T47D (cell line): Measurements from ENCODE around the gene CNPY1.

Experiments
- DNase-seq, 2 experiments: peaks; one replicate each; pipeline versions ENCODE4 v3.0.0 to v3.0.0-alpha.2; 2011 to 2012; ENCODE audit warnings: low read depth in 1 of 2, low spot score in 1 of 2
- JUND ChIP-seq: IDR thresholded peaks from 2 replicates; pipeline ENCODE4 v1.6.1; 2012; ENCODE audit warnings: low read depth
- in situ Hi-C: cut with HindIII; loops from 2 replicates; pipeline ENCODE4 v1.10.0; 2016; ENCODE audit warnings: low sequenced_read_pairs, low pct_unique_long_range_greater_than_20kb

CNPY1 gene

DNA sequence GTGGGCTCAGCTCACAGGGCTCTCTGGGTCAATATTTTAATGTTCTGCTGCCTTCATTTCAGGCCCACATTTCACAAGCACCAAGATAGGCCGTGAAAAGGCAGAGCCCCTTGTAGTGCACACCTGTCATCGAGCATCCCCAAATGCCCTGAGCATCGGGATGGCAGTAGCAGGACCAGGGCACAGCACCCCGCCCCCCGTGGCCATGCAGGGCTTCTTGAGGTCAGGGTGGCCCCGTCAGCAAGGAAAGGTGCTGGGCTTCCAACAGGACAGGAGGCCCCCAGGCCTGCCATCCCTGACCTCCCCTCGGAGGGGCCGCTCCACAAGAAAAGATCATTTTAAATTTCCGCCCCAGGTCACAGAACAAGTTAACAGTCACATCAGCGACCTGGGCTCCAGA lies 2.9 kb upstream of the CNPY1 start:
- DNase-seq: no peak
- no peak for TF ChIP-seq JUND
- in situ Hi-C loops: no loop called here

DNA sequence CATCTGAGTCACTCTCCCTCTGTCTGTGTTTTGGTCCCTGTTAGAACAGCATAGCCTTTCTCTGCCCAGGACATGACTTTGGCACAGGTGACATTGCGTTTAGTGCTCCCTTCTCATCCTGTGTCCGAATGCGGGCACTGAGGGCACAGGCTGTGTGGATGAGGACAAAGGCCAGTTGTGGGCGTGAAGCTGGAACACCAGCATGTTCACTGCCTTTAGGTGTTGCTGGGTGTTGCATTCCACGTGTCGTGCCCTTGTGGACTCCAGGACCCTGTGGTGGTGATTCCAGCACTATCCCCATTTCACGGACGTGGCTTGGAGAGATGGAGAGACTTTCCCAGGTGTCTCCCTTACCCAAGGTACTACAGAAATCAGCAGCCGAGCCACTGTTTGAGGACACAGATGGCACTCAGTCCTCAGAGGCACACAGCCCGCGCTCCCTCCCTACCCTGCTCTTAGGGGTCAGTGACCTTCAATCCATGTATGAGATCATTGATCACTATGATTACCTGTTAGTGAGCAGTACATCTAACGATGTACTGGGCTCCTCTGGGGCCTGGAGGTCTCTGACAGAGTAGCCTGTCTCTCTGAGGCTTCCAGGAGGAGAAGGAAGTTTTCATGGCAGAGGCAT lies 917 bp upstream of the CNPY1 start:
- in situ Hi-C loops: no loop called here

GRCh38 chr7:155545348-155545747 lies 1.0 kb downstream of the CNPY1 start:
- in situ Hi-C loops: no loop called here
- no peak for DNase-seq
- TF ChIP-seq JUND: no peak

More for the DNA sequence above, 917 bp upstream of the CNPY1 start:
- TF ChIP-seq JUND: no peak
- DNase-seq: no peak

GRCh38 chr7:155544485-155544884 lies 1.9 kb downstream of the CNPY1 start:
- TF ChIP-seq JUND: no peak
- no peak for DNase-seq
- in situ Hi-C loops: no loop called here

GRCh38 chr7:155543926-155544325 lies 2.4 kb downstream of the CNPY1 start:
- no peak for DNase-seq
- no peak for TF ChIP-seq JUND
- in situ Hi-C loops: no loop called here

DNA sequence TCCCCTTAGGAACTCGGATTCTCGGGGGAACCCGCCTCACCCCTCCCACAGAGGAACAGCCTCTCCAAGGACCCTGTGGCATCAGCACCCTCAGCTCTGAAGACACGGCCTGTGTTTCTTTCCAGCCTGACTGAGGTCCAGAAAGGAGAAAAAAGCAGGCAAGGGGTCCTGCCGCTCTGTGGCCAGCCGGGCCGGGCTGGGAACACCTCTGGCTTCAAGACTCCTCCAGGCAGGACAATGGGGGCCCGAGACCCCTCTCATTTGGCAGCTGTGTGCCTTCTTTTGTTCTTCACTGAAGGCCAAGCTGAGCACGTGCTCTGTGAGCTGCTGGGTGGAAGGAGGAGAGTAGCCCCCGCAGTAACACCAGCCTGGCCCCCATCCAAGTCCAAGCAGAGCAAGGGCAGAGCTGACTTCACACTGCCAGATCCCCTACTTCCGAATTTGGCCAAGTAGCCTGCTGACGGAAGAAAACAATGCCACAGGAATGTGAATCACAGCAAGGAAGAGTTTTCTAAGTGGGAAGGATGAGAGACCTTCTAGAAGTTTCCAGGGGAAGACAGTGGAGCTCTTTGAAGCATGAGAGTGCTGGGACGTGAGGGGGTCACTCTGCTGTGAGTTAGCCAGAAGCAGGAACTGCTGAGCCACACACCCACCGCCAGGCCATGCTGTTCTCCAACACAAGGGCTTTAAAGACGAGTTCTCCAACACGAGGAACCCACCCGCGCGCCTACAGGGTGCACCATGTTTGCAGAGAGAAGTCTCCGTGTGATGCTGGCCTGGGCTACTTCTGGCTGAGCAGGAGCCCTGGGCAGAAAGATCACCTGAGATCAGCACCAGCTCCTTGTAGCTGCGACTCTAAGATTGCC lies 3.1 kb downstream of the CNPY1 start:
- in situ Hi-C loops: no loop called here
- DNase-seq: no peak
- TF ChIP-seq JUND: no peak

- no peak for DNase-seq
These were observed 4.2 kb downstream of the CNPY1 start for GRCh38 chr7:155541986-155542675.

GRCh38 chr7:155540553-155540952 lies 5.8 kb downstream of the CNPY1 start:
- no peak for TF ChIP-seq JUND
- DNase-seq: no peak
- in situ Hi-C loops: no loop called here

More at GRCh38 chr7:155541986-155542675, 4.2 kb downstream of the CNPY1 start:
- in situ Hi-C loops: no loop called here
- no peak for TF ChIP-seq JUND

DNA sequence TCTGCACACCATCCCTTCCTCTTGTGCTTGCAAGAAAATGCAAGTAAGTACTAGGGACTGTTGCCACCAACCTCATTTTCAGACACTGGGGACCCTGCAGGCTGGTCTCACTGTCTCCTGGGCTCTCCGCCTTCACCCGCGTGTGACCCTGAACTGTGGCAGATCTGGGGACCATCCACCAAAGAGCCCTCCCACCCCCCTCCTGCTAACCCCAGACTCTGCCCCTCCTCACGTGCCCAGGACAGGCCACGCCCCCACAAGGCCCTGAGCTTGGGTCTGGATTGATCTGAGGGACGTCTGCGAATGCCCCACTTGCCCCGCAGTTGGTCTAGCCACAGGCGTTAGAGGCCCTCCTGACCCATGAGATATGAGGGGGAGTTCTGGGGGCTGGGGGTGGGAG lies 8.1 kb downstream of the CNPY1 start:
- in situ Hi-C loops: no loop called here
- TF ChIP-seq JUND: no peak
- no peak for DNase-seq

GRCh38 chr7:155536451-155536850 lies 9.9 kb downstream of the CNPY1 start:
- no peak for TF ChIP-seq JUND
- in situ Hi-C loops: no loop called here
- DNase-seq: no peak

DNA sequence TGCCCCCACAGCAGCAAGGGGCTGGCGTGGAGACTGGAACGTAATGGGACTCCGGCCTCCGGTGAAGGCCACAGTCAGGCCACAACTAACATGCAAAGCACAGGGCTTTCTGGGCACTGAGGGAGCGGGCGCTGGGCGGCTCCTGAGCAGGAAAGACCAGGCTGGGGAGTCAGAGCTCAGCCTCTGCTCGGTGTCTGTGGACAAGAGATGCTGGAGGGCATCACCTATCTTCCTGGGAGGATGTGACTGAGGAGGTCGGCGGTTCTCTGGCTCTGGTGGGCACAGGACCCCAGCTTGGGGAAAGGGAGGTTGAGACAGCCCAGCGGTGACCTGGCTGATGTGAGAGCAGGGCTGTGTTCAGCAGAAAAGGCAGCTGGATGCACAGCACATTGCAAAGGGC lies 11.7 kb downstream of the CNPY1 start:
- TF ChIP-seq JUND: no peak
- in situ Hi-C loops: no loop called here
- no peak for DNase-seq

DNA sequence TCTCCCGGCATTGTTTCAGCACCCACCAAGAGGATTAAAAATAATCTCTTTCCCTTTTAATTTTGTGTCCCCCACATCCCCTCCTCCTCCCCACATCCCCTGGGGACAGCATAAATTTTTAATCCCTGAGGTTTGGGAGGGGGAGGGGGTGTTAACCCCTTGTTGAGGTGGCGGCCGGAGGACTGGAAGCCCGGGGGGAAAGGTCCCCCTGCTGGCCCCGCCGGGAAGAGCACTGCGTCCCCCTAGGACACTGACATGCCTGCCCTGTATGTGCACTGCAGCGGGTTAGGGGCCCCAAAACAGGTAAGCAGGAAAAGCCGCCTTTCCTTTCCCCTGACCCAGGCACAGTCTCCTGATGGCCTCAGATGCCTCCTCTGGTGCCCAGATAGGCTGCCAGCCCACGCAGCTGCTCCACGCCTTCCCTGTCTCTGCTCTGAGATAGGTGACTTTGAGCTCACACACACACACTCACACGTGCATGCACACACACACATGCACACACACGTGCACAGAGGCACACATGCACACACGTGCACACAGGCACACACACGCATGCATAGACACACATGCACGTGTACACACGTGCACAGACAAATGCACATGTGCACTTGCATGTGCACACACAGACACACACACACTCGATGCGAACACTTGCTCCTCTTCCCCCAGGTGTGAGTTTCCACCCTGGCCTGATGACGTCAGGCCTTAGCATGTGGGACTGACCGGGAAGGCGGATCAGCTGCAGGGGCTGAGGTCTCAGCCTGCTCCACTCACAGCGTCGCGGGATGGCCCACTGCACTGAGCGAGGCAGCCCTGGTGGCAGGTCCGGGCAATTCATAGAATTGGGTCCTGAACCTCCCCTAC lies 12.3 kb downstream of the CNPY1 start:
- TF ChIP-seq JUND: no peak
- in situ Hi-C loops: no loop called here
- DNase-seq: no peak
